Trophoblast cell (in vitro differentiated cells and primary cell): ENCODE measurements around the gene LARP6.
A peak's percentile ranks its signal among the peaks of the same experiment; 100 is the strongest.

ENCODE experiments used
- DNase-seq, 2 donors: peaks; one replicate each; pipeline ENCODE4 v3.0.0-alpha.2; 2016
- H2AFZ ChIP-seq: 2 replicates; pipeline ENCODE4 v1.6.1; 2013; ENCODE audit warnings: low read length, moderate library complexity, mild to moderate bottlenecking; ENCODE audit not compliant: insufficient read depth, poor library complexity
- H2AK5ac ChIP-seq: 2 replicates; pipeline ENCODE4 v1.6.1; 2013; ENCODE audit warnings: mild to moderate bottlenecking, low read length
- H2BK120ac ChIP-seq: 2 replicates; pipeline ENCODE4 v1.6.1; 2013; ENCODE audit warnings: low read length, mild to moderate bottlenecking, moderate library complexity; ENCODE audit not compliant: insufficient read depth, poor library complexity
- H2BK12ac ChIP-seq: 2 replicates; pipeline ENCODE4 v1.6.1; 2013; ENCODE audit warnings: mild to moderate bottlenecking, low read length, moderate library complexity
- H2BK5ac ChIP-seq: 2 replicates; pipeline ENCODE4 v1.6.1; 2013; ENCODE audit warnings: low read length, low read depth, moderate library complexity, mild to moderate bottlenecking; ENCODE audit not compliant: poor library complexity
- H3K14ac ChIP-seq: 2 replicates; pipeline ENCODE4 v1.6.1; 2013; ENCODE audit warnings: mild to moderate bottlenecking, low read length
- H3K18ac ChIP-seq: 2 replicates; pipeline ENCODE4 v1.6.1; 2013; ENCODE audit warnings: mild to moderate bottlenecking, low read length
- H3K23ac ChIP-seq: 2 replicates; pipeline ENCODE4 v1.6.1; 2013; ENCODE audit warnings: low read length
- H3K27ac ChIP-seq: 2 replicates; pipeline ENCODE4 v1.5.1; 2013; ENCODE audit warnings: low read depth, mild to moderate bottlenecking, inconsistent platforms, low read length, moderate library complexity
- H3K27me3 ChIP-seq: 2 replicates; pipeline ENCODE4 v1.6.1; 2013; ENCODE audit warnings: inconsistent platforms, mild to moderate bottlenecking, low read length, moderate library complexity; ENCODE audit not compliant: insufficient read depth
- H3K36me3 ChIP-seq, 2 experiments: 1 replicate in 1 of 2; 2 replicates in 1 of 2; pipeline ENCODE4 v1.6.1; 2013; ENCODE audit warnings: low read length in 2 of 2, mild to moderate bottlenecking in 2 of 2, moderate library complexity in 1 of 2; ENCODE audit not compliant: insufficient read depth in 2 of 2, control insufficient read depth in 1 of 2
- H3K4ac ChIP-seq: 2 replicates; pipeline ENCODE4 v1.6.1; 2013; ENCODE audit warnings: low read depth, mild to moderate bottlenecking, low read length, moderate library complexity
- H3K4me1 ChIP-seq, 2 experiments: 1 replicate in 1 of 2; 2 replicates in 1 of 2; pipeline ENCODE4 v1.6.1; 2013; ENCODE audit warnings: low read length in 2 of 2, mild to moderate bottlenecking in 2 of 2, moderate library complexity in 1 of 2; ENCODE audit not compliant: insufficient read depth in 2 of 2, control insufficient read depth in 1 of 2
- H3K4me2 ChIP-seq: 2 replicates; pipeline ENCODE4 v1.6.1; 2013; ENCODE audit warnings: inconsistent platforms, mild to moderate bottlenecking, low read length, moderate library complexity
- H3K4me3 ChIP-seq: 2 replicates; pipeline ENCODE4 v1.5.1; 2013; ENCODE audit warnings: mild to moderate bottlenecking, low read depth, low read length, inconsistent platforms
- H3K79me1 ChIP-seq: one replicate; pipeline ENCODE4 v1.6.1; 2013; ENCODE audit warnings: low read length
- H3K79me2 ChIP-seq: 2 replicates; pipeline ENCODE4 v1.6.1; 2013; ENCODE audit warnings: low read length, mild to moderate bottlenecking; ENCODE audit not compliant: control insufficient read depth, insufficient read depth, poor library complexity
- H3K9ac ChIP-seq: 2 replicates; pipeline ENCODE4 v1.6.1; 2013; ENCODE audit warnings: mild to moderate bottlenecking, low read length
- H3K9me3 ChIP-seq: 2 replicates; pipeline ENCODE4 v1.6.1; 2013; ENCODE audit warnings: low read depth, mild to moderate bottlenecking, control low read depth, inconsistent platforms, low read length; ENCODE audit not compliant: insufficient read depth
- H4K12ac ChIP-seq: 2 replicates; pipeline ENCODE4 v1.6.1; 2013; ENCODE audit warnings: low read depth, mild to moderate bottlenecking, low read length, moderate library complexity
- H4K8ac ChIP-seq: 2 replicates; pipeline ENCODE4 v1.6.1; 2013; ENCODE audit warnings: low read depth, mild to moderate bottlenecking, low read length, moderate library complexity
- H4K91ac ChIP-seq: one replicate; pipeline ENCODE4 v1.6.1; 2013; ENCODE audit warnings: low read depth, mild to moderate bottlenecking, low read length, moderate library complexity
- WGBS: extraction: QIAGEN DNeasy Blood & Tissue Kit; methylation state at CpG from one replicate; pipeline ENCODE4 v1.1.7; 2013; ENCODE audit warnings: missing lambda C conversion rate; ENCODE audit not compliant: insufficient read length, insufficient coverage; ENCODE audit errors: extremely low coverage; 5-methylcytosine and 5-hydroxymethylcytosine counted together

Gene LARP6

DNA sequence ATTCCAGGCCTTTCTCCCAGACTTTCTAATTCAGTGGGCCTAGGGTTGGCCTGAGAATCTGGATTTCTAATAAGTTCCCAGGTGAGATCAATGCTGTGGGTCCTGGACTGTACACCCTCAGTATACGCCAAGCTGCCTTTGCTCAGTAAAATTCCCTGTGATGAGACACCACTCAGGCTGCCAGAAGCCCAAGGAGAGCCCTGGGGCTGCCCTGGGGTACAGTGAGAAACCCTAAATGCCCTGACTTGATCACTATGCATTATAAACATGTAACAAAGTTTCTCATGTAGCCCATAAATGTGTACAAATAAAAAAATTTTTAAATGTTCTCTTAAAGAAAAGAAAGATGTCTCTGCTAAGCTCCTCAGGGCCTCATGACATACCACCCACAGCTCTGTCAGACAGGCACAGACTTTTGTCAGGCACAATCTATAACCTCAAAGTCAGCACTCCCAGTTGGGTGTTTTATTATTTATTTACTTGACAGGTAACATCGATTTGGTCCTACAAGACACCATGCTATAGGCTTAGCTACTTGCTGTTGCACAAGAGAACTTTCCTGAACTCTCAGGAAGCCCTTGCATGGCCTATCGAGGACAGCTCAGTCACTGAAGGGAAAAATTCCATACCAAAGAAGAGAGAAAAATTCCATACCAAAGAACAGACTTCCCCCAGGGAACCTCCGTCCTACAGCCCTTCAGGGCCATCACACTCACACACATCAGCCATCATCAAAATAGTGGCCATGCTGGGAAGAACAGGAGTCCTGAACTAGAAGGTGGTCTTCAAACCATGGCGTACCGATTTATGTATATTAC is 22.7 kb downstream of the LARP6 start:
- DNase-seq: peak in 1 of 2 donors; percentile 25
- no peak overlapping the region for H3K14ac ChIP-seq
- no peak overlapping the region for H3K27ac ChIP-seq
- no peak overlapping the region for H2BK5ac ChIP-seq
- no peak overlapping the region for H4K12ac ChIP-seq
- no peak overlapping the region for H3K23ac ChIP-seq
- no CpG with 5 or more reads among the region's 6 CpGs for WGBS
- no peak overlapping the region for H3K9ac ChIP-seq
- H2AFZ ChIP-seq: no peak overlapping the region
- no peaks in the 10 kb centered on the region for H3K79me2 ChIP-seq
- no peak overlapping the region for H2AK5ac ChIP-seq
- H3K27me3 ChIP-seq: no peaks in the 10 kb centered on the region
- no peak overlapping the region for H4K91ac ChIP-seq
- no peak overlapping the region for H3K4ac ChIP-seq
- no peak overlapping the region for H3K4me2 ChIP-seq
- no peak overlapping the region for H4K8ac ChIP-seq
- H3K4me3 ChIP-seq: no peak overlapping the region
- H3K18ac ChIP-seq: no peak overlapping the region
- no peak overlapping the region for H2BK12ac ChIP-seq
- peaks cover 6 to 9% of the 10 kb centered on the region in 2 experiments for H3K4me1 ChIP-seq
- H3K9me3 ChIP-seq: no peaks in the 10 kb centered on the region
- no peak overlapping the region for H2BK120ac ChIP-seq
- no peaks in the 10 kb centered on the region for H3K79me1 ChIP-seq
- peaks cover 10 to 11% of the 10 kb centered on the region in 2 experiments for H3K36me3 ChIP-seq

DNA sequence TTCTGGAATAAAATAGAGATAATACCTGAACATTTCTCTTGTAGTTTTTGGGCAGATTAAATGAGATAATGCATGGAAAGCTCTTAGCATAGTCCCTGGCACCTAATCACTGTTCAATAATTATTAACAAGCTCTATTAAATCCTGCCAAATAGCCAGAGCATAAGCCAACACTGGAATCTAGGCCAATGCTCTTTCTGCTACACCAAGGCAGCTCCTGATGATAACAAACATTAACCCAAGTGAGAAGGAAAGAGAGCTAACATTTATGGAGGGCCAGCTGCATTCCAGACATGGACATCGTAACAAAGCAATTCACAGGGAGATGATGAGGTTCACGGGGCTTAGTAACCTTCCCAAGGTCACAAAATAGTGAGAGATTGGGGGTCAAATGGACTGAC is 23.3 kb downstream of the LARP6 start:
- Histone ChIP-seq H3K23ac (no peak overlapping the region), H2AK5ac (no peak overlapping the region), H3K9me3 (no peaks in the 10 kb centered on the region), H4K8ac (no peak overlapping the region), H3K4me3 (no peak overlapping the region), H2BK12ac (no peak overlapping the region), H2AFZ (no peak overlapping the region), H3K36me3 (peaks cover 10 to 11% of the 10 kb centered on the region in 2 experiments), H3K18ac (no peak overlapping the region), H3K27me3 (no peaks in the 10 kb centered on the region), H3K14ac (no peak overlapping the region), H3K4me2 (no peak overlapping the region), H2BK120ac (no peak overlapping the region), H3K79me2 (no peaks in the 10 kb centered on the region), H3K79me1 (no peaks in the 10 kb centered on the region), H3K27ac (no peak overlapping the region), H4K91ac (no peak overlapping the region), H3K9ac (no peak overlapping the region), H3K4ac (no peak overlapping the region), H3K4me1 (peaks cover 6 to 9% of the 10 kb centered on the region in 2 experiments), H2BK5ac (no peak overlapping the region), H4K12ac (no peak overlapping the region)
- DNase-seq: no peak
- WGBS: no CpG with 5 or more reads among the region's 2 CpGs

DNA sequence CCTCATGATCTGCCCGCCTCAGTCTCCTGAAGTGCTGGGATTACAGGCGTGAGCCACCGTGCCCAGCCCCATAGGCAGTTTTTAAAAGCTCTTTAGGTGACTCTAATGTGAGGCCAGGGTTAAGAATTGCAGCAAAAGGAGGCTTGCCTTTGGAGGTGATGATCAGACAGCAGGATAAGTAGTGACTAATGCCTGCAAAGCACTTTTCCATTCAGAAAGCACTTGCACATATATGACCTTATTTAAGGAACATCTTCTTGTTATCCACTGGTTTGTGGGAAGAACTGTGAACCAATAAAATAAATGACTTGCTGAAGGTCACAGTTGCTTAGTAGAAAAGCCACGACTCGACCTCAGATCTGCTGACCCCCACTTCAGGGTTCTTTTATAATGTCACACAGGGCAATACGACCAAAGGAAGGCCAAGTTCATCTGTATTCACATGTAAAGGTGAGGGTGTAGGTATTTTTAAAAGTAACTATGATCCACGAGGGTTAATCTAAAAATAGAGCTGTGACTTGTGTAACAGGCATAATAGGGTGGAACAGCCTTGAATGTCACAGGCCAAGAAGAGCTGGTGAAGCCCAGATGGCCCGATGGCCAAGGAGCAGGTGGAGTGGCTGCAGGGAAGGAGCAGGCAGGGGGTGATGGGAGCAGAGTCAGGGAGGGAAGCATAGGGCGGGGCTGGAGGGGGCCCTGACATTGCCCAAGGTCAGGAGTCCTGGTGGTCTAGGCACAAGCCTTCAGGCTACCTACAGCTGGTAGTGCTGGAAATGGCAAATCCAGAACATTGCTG is 24.4 kb downstream of the LARP6 start:
- no peak overlapping the region for H2BK120ac ChIP-seq
- no peak overlapping the region for H3K4me2 ChIP-seq
- no peak overlapping the region for H2BK5ac ChIP-seq

DNA sequence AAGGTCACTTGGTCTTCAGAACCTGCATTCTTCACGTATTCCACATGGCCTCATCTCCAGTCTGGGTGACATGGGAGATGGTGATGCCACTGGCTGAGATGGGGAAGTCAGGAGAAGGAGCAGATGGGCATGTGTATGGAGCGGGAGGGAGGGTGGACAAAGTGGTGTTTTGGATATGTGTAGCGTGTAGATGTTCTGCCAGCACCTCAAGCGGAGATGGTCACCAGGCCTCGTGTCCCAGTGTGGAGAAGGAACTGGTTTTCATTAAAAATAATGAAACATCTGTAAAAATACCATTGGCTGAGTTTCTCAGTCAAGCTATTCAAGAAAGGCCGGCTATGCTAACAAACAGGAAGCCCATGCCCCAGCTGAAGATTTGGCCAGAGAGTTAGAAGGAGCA is 26.2 kb downstream of the LARP6 start:
- H2AK5ac ChIP-seq: no peak overlapping the region
- H3K9me3 ChIP-seq: no peaks in the 10 kb centered on the region
- H2BK120ac ChIP-seq: no peak overlapping the region
- no peak overlapping the region for H3K14ac ChIP-seq
- H4K12ac ChIP-seq: no peak overlapping the region
- H4K8ac ChIP-seq: no peak overlapping the region
- WGBS: 100% methylated on average over 2 of the region's 6 CpGs
- H3K4me3 ChIP-seq: no peak overlapping the region
- no peak overlapping the region for H2AFZ ChIP-seq
- no peak overlapping the region for H3K23ac ChIP-seq
- no peak overlapping the region for H2BK5ac ChIP-seq
- H2BK12ac ChIP-seq: no peak overlapping the region
- H3K18ac ChIP-seq: no peak overlapping the region
- no peak overlapping the region for H4K91ac ChIP-seq
- peaks cover 0 to 2% of the 10 kb centered on the region in 2 experiments for H3K4me1 ChIP-seq
- no peak overlapping the region for H3K27ac ChIP-seq
- H3K79me2 ChIP-seq: no peaks in the 10 kb centered on the region
- DNase-seq: no peak
- H3K36me3 ChIP-seq: peaks cover 8 to 9% of the 10 kb centered on the region in 2 experiments
- no peak overlapping the region for H3K9ac ChIP-seq
- H3K27me3 ChIP-seq: no peaks in the 10 kb centered on the region
- no peak overlapping the region for H3K4ac ChIP-seq
- no peak overlapping the region for H3K4me2 ChIP-seq
- no peaks in the 10 kb centered on the region for H3K79me1 ChIP-seq

More for the DNA sequence above, 24.4 kb downstream of the LARP6 start:
- Histone ChIP-seq H3K27ac (no peak overlapping the region), H3K14ac (no peak overlapping the region), H4K12ac (no peak overlapping the region), H3K23ac (no peak overlapping the region), H3K18ac (no peak overlapping the region), H3K27me3 (no peaks in the 10 kb centered on the region), H2AK5ac (no peak overlapping the region), H3K9ac (no peak overlapping the region), H2BK12ac (no peak overlapping the region), H2AFZ (no peak overlapping the region), H3K79me1 (no peaks in the 10 kb centered on the region), H4K8ac (no peak overlapping the region), H3K79me2 (no peaks in the 10 kb centered on the region), H3K4me3 (no peak overlapping the region), H3K4me1 (peaks cover 6 to 9% of the 10 kb centered on the region in 2 experiments), H3K4ac (no peak overlapping the region), H3K9me3 (no peaks in the 10 kb centered on the region), H4K91ac (no peak overlapping the region), H3K36me3 (peaks cover 10 to 11% of the 10 kb centered on the region in 2 experiments)
- no CpG with 5 or more reads among the region's 9 CpGs for WGBS
- no peak for DNase-seq
